Measurements from ENCODE around the gene LONRF2. TPM values are rescaled to one million over a fixed set of nuclear protein-coding genes. Genes with fewer than 3 reads are reported as not detected.
A peak's percentile ranks its signal among the peaks of the same experiment; 100 is the strongest.

The LONRF2 gene
- total RNA-seq, 1 donor from 2014 or later: 9.2 TPM

DNA sequence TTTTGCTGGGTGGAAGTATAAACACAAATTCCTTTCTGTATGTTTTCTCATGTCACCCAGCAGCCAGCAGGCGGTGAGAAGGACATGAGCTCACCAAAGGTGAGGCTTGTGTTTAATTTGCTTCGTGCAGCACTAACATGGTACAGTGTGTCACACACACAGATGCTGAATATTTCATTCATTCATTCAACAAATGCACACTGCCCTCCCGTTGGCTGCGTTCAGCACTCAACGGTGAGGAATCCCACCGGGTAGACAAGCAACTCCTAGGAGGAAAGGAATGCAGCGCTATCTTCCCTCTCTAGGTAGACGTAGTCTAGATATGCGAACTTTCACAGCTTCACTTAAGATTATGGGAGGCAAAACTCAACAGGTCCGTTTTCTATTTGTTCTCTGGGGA, 85.1 kb downstream of the LONRF2 start:
- H3K9me3 Mint-ChIP-seq (ENCODE audit: low read depth): no peaks in the 10 kb centered on the region
- no peaks in the 10 kb centered on the region for H3K36me3 Mint-ChIP-seq (ENCODE audit: insufficient read depth)
- TF ChIP-seq CTCF (IDR thresholded peaks at IDR 0.05; ENCODE audit: unreplicated experiment): peak; percentile 22
- H3K4me3 Mint-ChIP-seq (ENCODE audit: low read depth): no peak overlapping the region
- peaks cover 26% of the 10 kb centered on the region for H3K27me3 Mint-ChIP-seq
- DNase-seq (ENCODE audit: low spot score, unreplicated experiment): no peak
- no peak overlapping the region for H3K27ac Mint-ChIP-seq
- peaks cover 18% of the 10 kb centered on the region for H3K4me1 Mint-ChIP-seq (ENCODE audit: low read depth)

DNA sequence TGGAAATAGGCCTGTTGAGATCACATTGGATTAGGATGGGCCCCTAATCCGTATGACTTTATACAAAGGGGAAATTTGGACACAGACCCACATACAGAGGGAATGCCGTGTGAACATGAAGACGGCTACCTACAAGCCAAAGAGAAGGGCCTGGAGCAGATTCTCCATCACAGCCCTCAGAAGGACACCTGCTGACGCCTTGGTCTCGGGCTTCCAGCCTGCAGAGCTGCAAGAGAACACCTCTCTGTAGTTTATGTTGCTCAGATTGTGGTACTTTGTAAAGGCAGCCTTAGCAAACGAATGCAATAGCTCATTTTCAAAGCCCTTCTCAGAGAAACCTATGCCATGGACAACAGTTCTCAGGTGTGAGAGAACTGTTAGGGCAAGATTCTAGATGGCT, 86.1 kb downstream of the LONRF2 start:
- TF ChIP-seq CTCF (IDR thresholded peaks at IDR 0.05; ENCODE audit: unreplicated experiment): no peak
- no peak overlapping the region for H3K4me3 Mint-ChIP-seq (ENCODE audit: low read depth)
- DNase-seq (ENCODE audit: low spot score, unreplicated experiment): no peak
- peaks cover 29% of the 10 kb centered on the region for H3K27me3 Mint-ChIP-seq
- no peaks in the 10 kb centered on the region for H3K9me3 Mint-ChIP-seq (ENCODE audit: low read depth)
- no peaks in the 10 kb centered on the region for H3K36me3 Mint-ChIP-seq (ENCODE audit: insufficient read depth)
- peaks cover 18% of the 10 kb centered on the region for H3K4me1 Mint-ChIP-seq (ENCODE audit: low read depth)
- H3K27ac Mint-ChIP-seq: no peak overlapping the region

DNA sequence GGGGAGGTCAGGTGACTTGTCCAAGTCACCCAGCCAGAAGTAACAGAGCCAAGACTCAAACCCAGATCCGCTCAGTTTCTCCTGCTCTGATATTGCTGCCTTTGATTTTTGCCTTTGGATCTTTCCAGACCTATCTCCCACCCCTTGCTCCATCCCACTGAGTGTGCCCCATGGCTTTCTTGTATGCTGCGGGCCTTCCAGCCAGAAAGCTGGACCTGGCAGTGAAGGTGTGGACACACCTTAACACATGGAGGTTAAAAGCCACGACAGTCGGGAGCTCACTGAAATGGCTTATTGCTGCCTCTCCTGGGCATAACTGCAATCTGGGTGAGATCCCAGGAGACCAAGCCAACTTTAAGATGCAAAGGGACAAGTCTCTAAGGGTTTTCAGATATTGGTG, 86.7 kb downstream of the LONRF2 start:
- TF ChIP-seq CTCF (IDR thresholded peaks at IDR 0.05; ENCODE audit: unreplicated experiment): no peak
- Mint-ChIP-seq H3K27ac (no peak overlapping the region), H3K27me3 (peaks cover 23% of the 10 kb centered on the region)

DNA sequence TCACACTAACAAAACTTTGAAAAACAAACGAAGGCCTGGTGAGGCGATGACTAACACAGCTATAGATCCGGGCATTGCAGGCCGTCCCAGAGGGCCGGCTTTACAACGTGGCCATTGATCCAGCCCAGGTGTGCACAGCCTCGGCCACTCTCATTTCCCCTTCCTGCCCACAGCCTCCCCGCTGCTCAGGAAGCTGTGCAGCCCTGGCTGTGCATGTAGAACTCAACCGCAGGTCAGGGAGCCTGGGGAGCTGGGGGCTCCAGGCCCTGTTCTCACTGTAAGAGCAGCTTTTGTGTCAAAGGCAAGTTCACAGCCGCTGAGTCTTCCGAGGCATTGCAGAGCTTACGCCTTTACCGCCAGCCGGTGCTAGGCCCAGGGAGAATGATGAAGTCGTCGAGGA, 87.2 kb downstream of the LONRF2 start:
- peaks cover 21% of the 10 kb centered on the region for H3K27me3 Mint-ChIP-seq

More for the DNA sequence above, 86.7 kb downstream of the LONRF2 start:
- DNase-seq (ENCODE audit: low spot score, unreplicated experiment): no peak
- no peak overlapping the region for H3K4me3 Mint-ChIP-seq (ENCODE audit: low read depth)
- no peaks in the 10 kb centered on the region for H3K36me3 Mint-ChIP-seq (ENCODE audit: insufficient read depth)
- peaks cover 18% of the 10 kb centered on the region for H3K4me1 Mint-ChIP-seq (ENCODE audit: low read depth)
- H3K9me3 Mint-ChIP-seq (ENCODE audit: low read depth): no peaks in the 10 kb centered on the region

GRCh38 chr2:100234141-100234540, 88.2 kb downstream of the LONRF2 start:
- no peak overlapping the region for H3K4me3 Mint-ChIP-seq (ENCODE audit: low read depth)
- H3K27ac Mint-ChIP-seq: no peak overlapping the region
- H3K9me3 Mint-ChIP-seq (ENCODE audit: low read depth): no peaks in the 10 kb centered on the region
- DNase-seq (ENCODE audit: low spot score, unreplicated experiment): no peak
- H3K36me3 Mint-ChIP-seq (ENCODE audit: insufficient read depth): no peaks in the 10 kb centered on the region
- H3K27me3 Mint-ChIP-seq: peaks cover 21% of the 10 kb centered on the region
- TF ChIP-seq CTCF (IDR thresholded peaks at IDR 0.05; ENCODE audit: unreplicated experiment): no peak
- H3K4me1 Mint-ChIP-seq (ENCODE audit: low read depth): peaks cover 13% of the 10 kb centered on the region

More for the DNA sequence above, 87.2 kb downstream of the LONRF2 start:
- Mint-ChIP-seq H3K27ac (peak overlapping the region; percentile 40), H3K9me3 (ENCODE audit: low read depth) (no peaks in the 10 kb centered on the region), H3K4me1 (ENCODE audit: low read depth) (peaks cover 18% of the 10 kb centered on the region), H3K4me3 (ENCODE audit: low read depth) (no peak overlapping the region), H3K36me3 (ENCODE audit: insufficient read depth) (no peaks in the 10 kb centered on the region)
- DNase-seq (ENCODE audit: low spot score, unreplicated experiment): no peak
- no peak for TF ChIP-seq CTCF (IDR thresholded peaks at IDR 0.05; ENCODE audit: unreplicated experiment)

Data from progenitor cell of endocrine pancreas (in vitro differentiated cells).